Chondrocyte (in vitro differentiated cells): ENCODE results near the gene GPATCH11. TPM values are rescaled to one million over a fixed set of nuclear protein-coding genes. Genes with fewer than 3 reads are reported as not detected.

Source experiments
- DNase-seq: peaks from one replicate; pipeline ENCODE4 v3.0.0; 2021; ENCODE audit warnings: mixed read lengths, low spot score
- H3K27ac Mint-ChIP-seq: one replicate; pipeline ENCODE4 v1.8.0; 2021; ENCODE audit warnings: mild to moderate bottlenecking, moderate library complexity, mixed read lengths; ENCODE audit not compliant: unreplicated experiment
- H3K27me3 Mint-ChIP-seq: 2 replicates; pipeline ENCODE4 v1.8.0; 2021; ENCODE audit warnings: low read depth, mixed read lengths
- H3K36me3 Mint-ChIP-seq: 2 replicates; pipeline ENCODE4 v1.8.0; 2021; ENCODE audit warnings: low read depth, mixed read lengths
- H3K4me1 Mint-ChIP-seq: 2 replicates; pipeline ENCODE4 v1.8.0; 2021; ENCODE audit warnings: low read depth, mild to moderate bottlenecking, mixed read lengths
- H3K4me3 Mint-ChIP-seq: one replicate; pipeline ENCODE4 v1.8.0; 2021; ENCODE audit warnings: mild to moderate bottlenecking, moderate library complexity, mixed read lengths; ENCODE audit not compliant: unreplicated experiment
- H3K9me3 Mint-ChIP-seq: 2 replicates; pipeline ENCODE4 v1.8.0; 2021; ENCODE audit warnings: low read depth, mixed read lengths
- total RNA-seq: library from RNA; stranded (reverse); gene quantifications from 3 replicates; pipeline ENCODE4 v1.2.1, GENCODE V29; 2021
- TF ChIP-seq, protein P1 (sequence below): fragments of 200-600 bp; sonication (generic); IDR thresholded peaks from 2 replicates; pipeline ENCODE4 v1.5.0; 2021; ENCODE audit warnings: antibody characterized with exemption, mild to moderate bottlenecking, moderate library complexity

GPATCH11 gene
- total RNA-seq, 1 donor from 2014 or later = 6.4 TPM

DNA sequence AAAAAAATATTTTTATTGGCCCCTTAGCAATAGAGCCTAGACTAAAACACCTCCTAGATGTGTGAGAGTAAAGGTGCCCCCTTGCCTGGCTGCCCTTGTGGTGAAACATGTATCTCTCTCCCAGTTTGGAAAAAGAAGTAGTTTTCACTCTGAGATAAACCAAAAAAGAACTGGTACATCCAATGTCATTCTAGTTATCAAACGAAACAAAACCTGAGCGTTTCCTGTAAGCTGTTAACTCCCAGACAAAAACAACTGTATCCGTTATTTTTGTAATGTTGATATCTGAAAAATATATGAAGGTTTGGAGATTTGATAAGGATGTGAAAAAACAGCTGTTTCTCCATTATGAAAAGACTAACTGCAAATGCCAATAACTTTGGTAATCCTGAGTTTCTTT lies 24.5 kb upstream of the GPATCH11 start:
- Mint-ChIP-seq H3K4me3 (no peak overlapping the region), H3K9me3 (no peaks in the 10 kb centered on the region), H3K4me1 (no peaks in the 10 kb centered on the region), H3K27ac (no peak overlapping the region), H3K27me3 (no peaks in the 10 kb centered on the region), H3K36me3 (peaks cover 30% of the 10 kb centered on the region)
- no peak for DNase-seq
- TF ChIP-seq, protein P1, sequence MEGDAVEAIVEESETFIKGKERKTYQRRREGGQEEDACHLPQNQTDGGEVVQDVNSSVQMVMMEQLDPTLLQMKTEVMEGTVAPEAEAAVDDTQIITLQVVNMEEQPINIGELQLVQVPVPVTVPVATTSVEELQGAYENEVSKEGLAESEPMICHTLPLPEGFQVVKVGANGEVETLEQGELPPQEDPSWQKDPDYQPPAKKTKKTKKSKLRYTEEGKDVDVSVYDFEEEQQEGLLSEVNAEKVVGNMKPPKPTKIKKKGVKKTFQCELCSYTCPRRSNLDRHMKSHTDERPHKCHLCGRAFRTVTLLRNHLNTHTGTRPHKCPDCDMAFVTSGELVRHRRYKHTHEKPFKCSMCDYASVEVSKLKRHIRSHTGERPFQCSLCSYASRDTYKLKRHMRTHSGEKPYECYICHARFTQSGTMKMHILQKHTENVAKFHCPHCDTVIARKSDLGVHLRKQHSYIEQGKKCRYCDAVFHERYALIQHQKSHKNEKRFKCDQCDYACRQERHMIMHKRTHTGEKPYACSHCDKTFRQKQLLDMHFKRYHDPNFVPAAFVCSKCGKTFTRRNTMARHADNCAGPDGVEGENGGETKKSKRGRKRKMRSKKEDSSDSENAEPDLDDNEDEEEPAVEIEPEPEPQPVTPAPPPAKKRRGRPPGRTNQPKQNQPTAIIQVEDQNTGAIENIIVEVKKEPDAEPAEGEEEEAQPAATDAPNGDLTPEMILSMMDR = no peak

DNA sequence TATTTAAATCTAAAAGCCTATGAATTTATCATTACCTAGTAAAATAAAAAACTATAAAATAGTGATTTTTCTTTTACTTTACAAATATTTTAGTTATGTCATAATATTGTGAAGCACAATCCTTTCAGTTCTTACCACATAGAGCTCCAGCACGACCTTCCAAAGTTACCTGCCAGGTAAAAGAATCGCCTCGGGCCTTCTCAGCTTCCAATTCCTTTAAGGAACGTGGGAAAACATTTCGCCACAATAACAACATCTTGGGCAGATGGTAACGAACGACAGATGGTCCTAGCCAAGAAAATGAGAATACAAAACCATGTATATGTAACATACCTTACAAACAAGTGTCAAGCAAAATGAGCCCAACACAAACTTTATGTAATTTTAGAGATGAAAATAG lies 23.9 kb upstream of the GPATCH11 start:
- H3K4me3 Mint-ChIP-seq = no peak overlapping the region
- peaks cover 33% of the 10 kb centered on the region for H3K36me3 Mint-ChIP-seq
- TF ChIP-seq, protein P1 = no peak
- no peaks in the 10 kb centered on the region for H3K27me3 Mint-ChIP-seq
- no peaks in the 10 kb centered on the region for H3K9me3 Mint-ChIP-seq
- no peak overlapping the region for H3K27ac Mint-ChIP-seq
- DNase-seq = no peak
- H3K4me1 Mint-ChIP-seq = no peaks in the 10 kb centered on the region

DNA sequence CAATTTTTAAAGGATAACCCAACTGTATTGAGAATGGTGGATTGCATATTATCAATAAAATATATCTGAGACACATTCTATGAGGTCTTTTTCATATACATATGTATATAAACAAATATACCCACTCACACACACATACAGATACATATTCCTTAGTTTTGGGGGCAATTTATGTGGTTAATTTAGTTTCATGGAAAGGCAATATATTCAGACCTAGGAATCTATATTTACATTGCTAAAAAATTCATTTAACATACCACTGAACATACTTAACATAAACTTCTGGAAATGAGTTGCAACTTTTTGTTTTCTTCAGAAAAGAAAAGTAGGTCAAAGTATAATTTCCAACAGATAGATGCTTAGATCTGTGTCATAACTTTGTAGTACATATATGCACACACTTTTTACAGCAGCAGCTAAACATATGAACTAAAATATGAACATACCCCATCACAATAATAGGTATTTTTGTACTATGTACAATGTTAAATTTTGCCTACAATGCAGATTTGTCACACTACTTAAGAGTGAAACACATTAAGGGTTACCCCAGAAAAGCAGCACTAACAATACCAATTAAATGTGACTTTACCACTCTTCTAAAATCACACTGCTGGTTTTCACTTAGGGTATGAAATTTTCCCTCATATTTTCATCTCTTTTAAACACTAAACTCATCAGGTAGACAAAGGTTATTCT lies 23.2 kb upstream of the GPATCH11 start:
- peaks cover 34% of the 10 kb centered on the region for H3K36me3 Mint-ChIP-seq
- no peak overlapping the region for H3K27ac Mint-ChIP-seq
- DNase-seq = no peak
- no peaks in the 10 kb centered on the region for H3K27me3 Mint-ChIP-seq
- H3K4me1 Mint-ChIP-seq = no peaks in the 10 kb centered on the region
- TF ChIP-seq, protein P1 = no peak
- no peaks in the 10 kb centered on the region for H3K9me3 Mint-ChIP-seq
- no peak overlapping the region for H3K4me3 Mint-ChIP-seq

DNA sequence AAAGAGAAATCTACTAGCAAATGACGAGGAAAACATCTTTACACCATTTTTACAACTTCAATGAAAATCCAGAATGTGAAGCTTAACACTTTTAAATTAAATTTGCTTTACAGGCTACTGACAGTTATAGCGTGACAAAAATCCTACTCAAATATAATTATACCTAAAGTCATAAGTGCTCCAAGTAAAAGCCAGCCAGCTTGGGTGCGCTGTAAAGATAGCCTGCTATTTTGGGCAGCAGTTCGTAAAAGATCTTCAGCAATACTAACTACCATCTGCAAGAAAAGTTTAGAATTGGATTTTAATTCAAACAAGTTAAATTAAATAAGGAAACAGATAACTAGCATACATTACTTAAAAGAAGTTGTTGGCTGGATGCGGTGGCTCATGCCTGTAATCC lies 22.5 kb upstream of the GPATCH11 start:
- TF ChIP-seq, protein P1 = no peak
- no peak for DNase-seq
- no peaks in the 10 kb centered on the region for H3K27me3 Mint-ChIP-seq
- H3K4me1 Mint-ChIP-seq = no peaks in the 10 kb centered on the region
- H3K36me3 Mint-ChIP-seq = peaks cover 29% of the 10 kb centered on the region
- H3K4me3 Mint-ChIP-seq = no peak overlapping the region
- H3K27ac Mint-ChIP-seq = no peak overlapping the region
- no peaks in the 10 kb centered on the region for H3K9me3 Mint-ChIP-seq

DNA sequence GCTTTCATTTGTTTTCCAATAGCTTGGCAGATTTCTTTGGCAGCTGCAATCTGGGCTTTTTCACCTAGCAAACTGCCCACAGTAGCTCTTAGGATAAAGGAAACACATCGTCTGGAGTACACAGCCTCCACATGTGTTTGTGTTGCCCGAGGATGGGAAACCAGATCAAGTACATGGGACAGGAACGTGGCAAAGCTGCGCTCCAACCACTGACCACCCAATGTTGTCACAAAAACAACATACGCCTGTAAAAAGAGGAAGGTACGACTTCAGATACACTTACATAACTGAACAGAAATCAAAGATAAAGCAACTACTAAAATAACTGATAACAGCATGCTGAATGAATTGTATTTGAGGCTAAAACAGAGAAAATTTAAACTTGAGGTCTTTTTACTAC lies 15.6 kb upstream of the GPATCH11 start:
- Mint-ChIP-seq H3K27ac (no peak overlapping the region), H3K9me3 (no peaks in the 10 kb centered on the region), H3K36me3 (peaks cover 23% of the 10 kb centered on the region), H3K4me1 (no peaks in the 10 kb centered on the region), H3K4me3 (no peak overlapping the region), H3K27me3 (no peaks in the 10 kb centered on the region)
- TF ChIP-seq, protein P1 = no peak
- no peak for DNase-seq
